IMR-90 (cell line): ENCODE results near the gene CYB561A3.

Experiments used
- CTCF ChIP-seq: conservative IDR thresholded peaks from 2 replicates; pipeline ENCODE4 v1.5.1; 2012; ENCODE audit warnings: mild to moderate bottlenecking, low read depth, low read length, improper control_type of control experiment
- MAFK ChIP-seq: IDR thresholded peaks from 2 replicates; pipeline ENCODE4 v1.6.1; 2012; ENCODE audit warnings: low read depth, low read length, improper control_type of control experiment
- MXI1 ChIP-seq: IDR thresholded peaks from 2 replicates; pipeline ENCODE4 v1.6.1; 2012; ENCODE audit warnings: low read depth, mild to moderate bottlenecking, low read length, moderate library complexity, borderline replicate concordance
- NFE2L2 ChIP-seq: fragments of 150-350 bp; IDR thresholded peaks from 2 replicates; pipeline ENCODE4 v1.6.1; 2016; ENCODE audit warnings: low read depth, mild to moderate bottlenecking, low read length
- POLR2A ChIP-seq: IDR thresholded peaks from 2 replicates; pipeline ENCODE4 v1.6.1; 2012; ENCODE audit warnings: mild to moderate bottlenecking, low read depth, low read length
- RAD21 ChIP-seq: IDR thresholded peaks from 2 replicates; pipeline ENCODE4 v1.6.1; 2012; ENCODE audit warnings: low read length, improper control_type of control experiment
- RFX5 ChIP-seq: IDR thresholded peaks from 2 replicates; pipeline ENCODE4 v1.8.0; 2012; ENCODE audit warnings: low read depth, mild to moderate bottlenecking, low read length, moderate library complexity
- SMC3 ChIP-seq: fragments of 150-350 bp; IDR thresholded peaks from 2 replicates; pipeline ENCODE4 v1.6.1; 2016; ENCODE audit warnings: low read depth, mild to moderate bottlenecking, antibody characterized with exemption, low read length, moderate library complexity
- USF2 ChIP-seq: fragments of 150-350 bp; IDR thresholded peaks from 2 replicates; pipeline ENCODE4 v1.6.1; 2017; ENCODE audit warnings: mild to moderate bottlenecking, antibody characterized with exemption, low read length, low read depth
- TF ChIP-seq, protein P1 (sequence below): fragments of 150-350 bp; IDR thresholded peaks from 2 replicates; pipeline ENCODE4 v1.6.1; 2016; ENCODE audit warnings: low read depth, mild to moderate bottlenecking, low read length, moderate library complexity, borderline replicate concordance

- no peak for TF ChIP-seq CTCF
- TF ChIP-seq POLR2A: no peak
- no peak for TF ChIP-seq NFE2L2
- TF ChIP-seq, protein P1, sequence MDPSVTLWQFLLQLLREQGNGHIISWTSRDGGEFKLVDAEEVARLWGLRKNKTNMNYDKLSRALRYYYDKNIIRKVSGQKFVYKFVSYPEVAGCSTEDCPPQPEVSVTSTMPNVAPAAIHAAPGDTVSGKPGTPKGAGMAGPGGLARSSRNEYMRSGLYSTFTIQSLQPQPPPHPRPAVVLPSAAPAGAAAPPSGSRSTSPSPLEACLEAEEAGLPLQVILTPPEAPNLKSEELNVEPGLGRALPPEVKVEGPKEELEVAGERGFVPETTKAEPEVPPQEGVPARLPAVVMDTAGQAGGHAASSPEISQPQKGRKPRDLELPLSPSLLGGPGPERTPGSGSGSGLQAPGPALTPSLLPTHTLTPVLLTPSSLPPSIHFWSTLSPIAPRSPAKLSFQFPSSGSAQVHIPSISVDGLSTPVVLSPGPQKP: no peak
- TF ChIP-seq SMC3: no peak
- no peak for TF ChIP-seq MAFK
- no peak for TF ChIP-seq RFX5
- no peak for TF ChIP-seq USF2
- no peak for TF ChIP-seq MXI1
- no peak for TF ChIP-seq RAD21
These were observed 20.0 kb downstream of the CYB561A3 start for GRCh38 chr11:61341706-61342105.
